ENCODE data around the gene CCDC88B.
A peak's percentile ranks its signal among the peaks of the same experiment; 100 is the strongest.

The CCDC88B gene

GRCh38 chr11:64362339-64362738 lies 22.3 kb downstream of the CCDC88B start:
- no peak for DNase-seq (ENCODE audit: low spot score)

- DNase-seq (ENCODE audit: low spot score): no peak
Observed at GRCh38 chr11:64364435-64364834, 24.4 kb downstream of the CCDC88B start.

DNA sequence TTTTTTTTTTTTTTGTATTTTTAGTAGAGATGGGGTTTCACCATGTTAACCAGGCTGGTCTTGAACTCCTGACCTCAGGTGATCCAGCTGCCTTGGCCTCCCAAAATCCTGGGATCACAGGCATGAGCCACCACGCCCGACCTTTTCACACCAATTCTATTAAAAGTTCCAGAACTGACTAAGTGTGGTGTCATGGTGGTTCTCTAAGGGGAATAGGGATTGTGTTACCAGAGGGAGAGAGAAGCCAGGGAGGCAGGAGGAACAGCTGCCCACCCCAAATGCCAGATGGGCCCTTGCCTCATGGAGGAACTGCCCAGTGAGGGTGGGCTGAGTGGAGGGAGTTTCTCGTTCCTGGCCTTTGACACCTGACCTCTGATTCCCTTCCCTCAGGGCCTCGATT lies 24.9 kb downstream of the CCDC88B start:
- peak; percentile 54 for DNase-seq (ENCODE audit: low spot score)

GRCh38 chr11:64366751-64367150 lies 26.7 kb downstream of the CCDC88B start:
- DNase-seq (ENCODE audit: low spot score): no peak

DNA sequence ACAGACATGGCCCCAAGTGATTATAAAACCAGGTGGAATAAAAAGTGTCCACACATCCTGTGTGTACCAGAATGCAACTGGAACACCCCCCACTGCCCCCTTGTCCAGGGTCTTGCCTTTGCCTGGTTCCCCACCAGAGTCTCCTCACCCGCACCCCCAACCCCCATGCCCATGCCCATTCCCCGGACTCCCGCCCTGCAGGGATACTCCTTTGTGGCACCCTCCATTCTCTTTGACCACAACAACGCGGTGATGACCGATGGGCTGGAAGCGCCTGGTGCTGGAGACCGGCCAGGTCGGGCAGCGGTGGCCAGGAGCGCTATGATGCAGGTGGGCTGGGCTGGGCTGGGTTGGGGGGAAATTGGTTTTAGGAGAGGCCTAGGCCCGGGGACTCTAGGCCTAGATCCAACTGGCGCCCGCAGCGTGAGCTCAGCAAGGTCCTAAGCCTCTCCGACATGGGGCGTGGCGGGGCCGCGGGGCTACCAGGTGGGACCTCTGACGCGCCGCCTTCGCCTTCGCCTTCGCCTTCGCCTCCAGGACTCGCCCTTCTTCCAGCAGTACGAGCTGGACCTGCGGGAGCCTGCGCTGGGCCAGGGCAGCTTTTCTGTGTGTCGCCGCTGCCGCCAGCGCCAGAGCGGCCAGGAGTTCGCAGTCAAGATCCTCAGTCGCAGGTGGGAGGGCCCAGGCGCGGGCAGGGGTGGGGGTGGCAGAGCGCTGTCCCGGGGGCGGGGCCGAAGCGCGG lies 28.1 kb downstream of the CCDC88B start:
- no peak for DNase-seq (ENCODE audit: low spot score)

- DNase-seq (ENCODE audit: low spot score): no peak
Observed at GRCh38 chr11:64368673-64369074, 28.7 kb downstream of the CCDC88B start.

- no peak for DNase-seq (ENCODE audit: low spot score)
Observed at GRCh38 chr11:64369440-64370421, 29.7 kb downstream of the CCDC88B start.

DNA sequence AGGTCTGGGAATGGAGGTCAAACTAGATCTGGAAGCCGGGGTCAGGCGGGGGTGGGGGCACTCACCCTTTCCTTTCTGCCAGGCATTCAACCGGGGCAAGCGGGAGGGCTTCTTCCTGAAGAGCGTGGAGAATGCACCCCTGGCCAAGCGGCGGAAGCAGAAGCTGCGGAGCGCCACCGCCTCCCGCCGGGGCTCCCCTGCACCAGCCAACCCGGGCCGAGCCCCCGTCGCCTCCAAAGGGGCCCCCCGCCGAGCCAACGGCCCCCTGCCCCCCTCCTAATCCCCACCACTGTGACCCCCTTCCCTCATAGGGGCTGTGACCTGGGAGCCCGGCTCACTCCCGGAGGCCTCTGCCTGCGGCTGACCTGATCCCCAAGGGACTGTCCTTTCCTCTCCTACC lies 31.2 kb downstream of the CCDC88B start:
- DNase-seq (ENCODE audit: low spot score): no peak

- DNase-seq (ENCODE audit: low spot score): no peak
Observed at GRCh38 chr11:64372021-64372420, 32.0 kb downstream of the CCDC88B start.

GRCh38 chr11:64372802-64373597 lies 33.0 kb downstream of the CCDC88B start:
- no peak for DNase-seq (ENCODE audit: low spot score)

GRCh38 chr11:64373598-64373974 lies 33.6 kb downstream of the CCDC88B start:
- DNase-seq (ENCODE audit: low spot score): no peak

DNA sequence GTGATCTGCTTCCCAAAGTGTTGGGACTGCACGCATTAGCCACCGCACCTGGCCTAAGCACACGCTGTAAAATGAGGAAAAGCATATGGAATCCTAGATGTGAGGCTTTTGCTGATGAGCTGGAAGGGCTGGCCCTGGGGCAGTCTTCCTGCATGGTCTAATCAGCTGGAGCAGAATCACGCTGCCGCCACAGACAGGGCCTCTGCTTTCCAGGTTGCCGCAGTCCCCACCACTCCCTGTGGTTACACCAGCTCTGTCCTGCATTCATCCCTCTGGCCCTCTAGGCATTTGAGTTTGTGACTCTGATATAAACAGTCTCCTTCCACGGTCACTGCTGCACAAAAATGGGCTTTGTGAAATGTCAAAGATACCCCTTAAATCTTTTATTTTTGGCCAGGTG lies 36.1 kb downstream of the CCDC88B start:
- DNase-seq (ENCODE audit: low spot score): no peak

GRCh38 chr11:64378335-64378880 lies 38.4 kb downstream of the CCDC88B start:
- DNase-seq (ENCODE audit: low spot score): no peak

- DNase-seq (ENCODE audit: low spot score): no peak
Observed at GRCh38 chr11:64379160-64379559, 39.2 kb downstream of the CCDC88B start.

- no peak for DNase-seq (ENCODE audit: low spot score)
Observed at GRCh38 chr11:64379817-64380709, 40.1 kb downstream of the CCDC88B start.

- DNase-seq (ENCODE audit: low spot score): no peak
Observed at GRCh38 chr11:64381350-64381749, 41.3 kb downstream of the CCDC88B start.

DNA sequence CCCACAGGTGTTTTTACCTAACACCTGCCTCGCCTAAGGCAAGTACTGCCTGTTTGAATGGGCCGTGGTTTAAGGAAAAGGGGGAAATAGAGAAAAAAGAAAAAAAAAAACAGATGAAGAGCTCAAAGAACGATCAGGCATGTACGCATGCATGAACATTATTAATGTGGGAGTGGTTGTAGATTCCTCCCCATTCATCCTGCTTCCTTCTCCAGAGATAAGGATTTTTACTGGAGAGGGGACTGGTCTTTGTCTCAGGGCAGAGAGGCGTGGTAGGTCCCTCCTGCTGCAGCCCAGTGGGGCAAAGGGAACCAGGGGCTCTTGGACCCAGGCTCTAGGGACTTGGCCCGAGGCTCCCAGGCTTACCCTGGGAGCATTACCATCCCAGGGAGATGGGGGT lies 42.0 kb downstream of the CCDC88B start:
- no peak for DNase-seq (ENCODE audit: low spot score)

DNA sequence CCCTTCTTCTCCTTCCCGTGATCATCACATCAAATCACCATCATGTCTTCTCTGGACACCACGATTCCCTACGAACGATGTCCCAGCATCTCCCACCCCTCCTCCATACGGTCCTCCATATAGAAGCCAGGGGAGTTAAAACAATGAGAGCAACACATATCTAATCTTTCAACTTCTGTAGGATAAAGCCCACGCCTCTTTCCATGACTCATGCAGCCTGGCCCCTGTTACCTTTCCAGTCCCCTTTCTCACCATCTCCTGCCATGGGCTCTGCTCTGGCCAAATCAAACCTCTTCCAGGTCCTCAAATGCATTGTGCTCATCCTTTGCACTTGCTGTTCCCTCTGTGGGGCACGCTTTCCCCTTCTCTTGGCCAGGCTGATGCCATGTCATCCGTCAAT lies 42.6 kb downstream of the CCDC88B start:
- DNase-seq (ENCODE audit: low spot score): no peak

GRCh38 chr11:64383580-64383979 lies 43.6 kb downstream of the CCDC88B start:
- no peak for DNase-seq (ENCODE audit: low spot score)

DNA sequence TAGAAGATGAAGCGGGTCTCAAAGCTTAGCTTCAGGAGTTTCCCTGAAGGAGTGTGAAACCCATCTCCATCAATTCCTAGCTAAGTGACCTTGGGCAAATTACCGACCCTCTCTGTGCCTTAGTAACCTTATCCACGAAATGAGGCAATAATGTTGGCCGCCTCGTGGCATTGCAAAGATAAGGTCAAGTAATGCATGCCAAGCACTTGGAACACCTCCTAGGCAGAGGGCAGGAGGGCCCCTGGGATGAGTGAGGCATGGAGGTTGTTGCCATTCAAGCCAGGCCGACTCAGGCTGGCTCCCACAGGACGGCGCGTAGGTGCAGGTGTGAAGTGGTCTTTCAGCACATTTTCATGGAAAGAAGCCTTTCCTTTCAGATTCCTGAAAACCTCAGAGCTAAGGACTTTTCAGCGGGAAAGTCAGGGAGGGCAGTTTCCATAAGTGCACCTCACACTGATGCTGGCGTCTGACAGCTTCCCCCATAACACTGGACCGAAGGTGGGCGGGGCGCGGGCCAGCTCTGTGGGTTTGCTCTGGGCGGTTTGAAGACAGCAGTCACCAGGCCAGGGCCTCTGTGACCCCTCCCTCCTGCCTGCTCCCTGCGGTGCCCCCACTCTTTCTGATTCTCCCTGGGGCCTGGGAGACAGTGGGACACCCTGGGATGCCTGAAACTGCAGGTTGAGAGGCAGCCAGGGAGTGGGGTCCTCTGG lies 44.2 kb downstream of the CCDC88B start:
- no peak for DNase-seq (ENCODE audit: low spot score)
